HG02970 (cell line): ENCODE results near the gene GUCY1A1.
"Not testable (repeated sequence)": the region's sequence is repeated elsewhere in the genome, so short reads cannot be mapped to it uniquely, and the experiment has no call there.

Experiments
- ATAC-seq: cut with Tn5 transposase; IDR thresholded peaks from one replicate; pipeline ENCODE4 v1.9.1; 2021; ENCODE audit warnings: mild to moderate bottlenecking, moderate library complexity, moderate number of reproducible peaks; ENCODE audit not compliant: unreplicated experiment, low FRiP score

GUCY1A1 gene

GRCh38 chr4:155666344-155667221, at the start of gene GUCY1A1:
Gene GUCY1A1, plus strand, starts transcription at chr4:155666848. Its CDS starts 30,020 bp downstream, at chr4:155696868.
- ATAC-seq: peak; percentile 19

GRCh38 chr4:155617296-155617695, 49.4 kb upstream of the GUCY1A1 start:
- no peak for ATAC-seq

GRCh38 chr4:155618183-155618838, 48.3 kb upstream of the GUCY1A1 start:
- ATAC-seq: no peak

GRCh38 chr4:155620637-155621036, 46.0 kb upstream of the GUCY1A1 start:
- no peak for ATAC-seq

- ATAC-seq: peak; percentile 98
These were observed 42.2 kb upstream of the GUCY1A1 start for GRCh38 chr4:155624478-155624877.

GRCh38 chr4:155626561-155626960, 40.1 kb upstream of the GUCY1A1 start:
- ATAC-seq: no peak

- ATAC-seq: no peak
These were observed 37.3 kb upstream of the GUCY1A1 start for GRCh38 chr4:155629183-155629825.

- no peak for ATAC-seq
These were observed 36.7 kb upstream of the GUCY1A1 start for GRCh38 chr4:155629956-155630355.

GRCh38 chr4:155632310-155632840, 34.3 kb upstream of the GUCY1A1 start:
- no peak for ATAC-seq

GRCh38 chr4:155638195-155638965, 28.3 kb upstream of the GUCY1A1 start:
- ATAC-seq: no peak

- ATAC-seq: peak; percentile 72
These were observed 26.7 kb upstream of the GUCY1A1 start for GRCh38 chr4:155639704-155640523.

- ATAC-seq: no peak
These were observed 25.9 kb upstream of the GUCY1A1 start for GRCh38 chr4:155640751-155641150.

GRCh38 chr4:155643087-155643486, 23.6 kb upstream of the GUCY1A1 start:
- ATAC-seq: no peak

GRCh38 chr4:155646001-155646400, 20.6 kb upstream of the GUCY1A1 start:
- no peak for ATAC-seq

- ATAC-seq: not testable (repeated sequence)
These were observed 15.9 kb upstream of the GUCY1A1 start for GRCh38 chr4:155650785-155651184.

- ATAC-seq: no peak
These were observed 13.6 kb upstream of the GUCY1A1 start for GRCh38 chr4:155653052-155653451.

GRCh38 chr4:155656025-155656424, 10.6 kb upstream of the GUCY1A1 start:
- no peak for ATAC-seq

- ATAC-seq: no peak
These were observed 9.5 kb upstream of the GUCY1A1 start for GRCh38 chr4:155657169-155657568.

GRCh38 chr4:155657985-155658680, 8.5 kb upstream of the GUCY1A1 start:
- no peak for ATAC-seq
